Neuron (in vitro differentiated cells): Measurements from ENCODE around the gene LIMS2.

Experiments used
- H2AFZ ChIP-seq: one replicate; pipeline ENCODE4 v1.6.1; 2013; ENCODE audit warnings: low read depth, mild to moderate bottlenecking, inconsistent platforms, low read length, moderate library complexity
- H3K27me3 ChIP-seq: one replicate; pipeline ENCODE4 v1.6.1; 2013; ENCODE audit warnings: low read length; ENCODE audit not compliant: insufficient read depth
- H3K36me3 ChIP-seq: one replicate; pipeline ENCODE4 v1.6.1; 2013; ENCODE audit warnings: low read length; ENCODE audit not compliant: insufficient read depth
- H3K4me1 ChIP-seq: one replicate; pipeline ENCODE4 v1.6.1; 2013; ENCODE audit warnings: low read length; ENCODE audit not compliant: insufficient read depth
- H3K4me3 ChIP-seq: 2 replicates; pipeline ENCODE4 v1.5.1; 2013; ENCODE audit warnings: mild to moderate bottlenecking, low read length, moderate library complexity
- H3K9me3 ChIP-seq: one replicate; pipeline ENCODE4 v1.6.1; 2013; ENCODE audit warnings: low read length

The LIMS2 gene

DNA sequence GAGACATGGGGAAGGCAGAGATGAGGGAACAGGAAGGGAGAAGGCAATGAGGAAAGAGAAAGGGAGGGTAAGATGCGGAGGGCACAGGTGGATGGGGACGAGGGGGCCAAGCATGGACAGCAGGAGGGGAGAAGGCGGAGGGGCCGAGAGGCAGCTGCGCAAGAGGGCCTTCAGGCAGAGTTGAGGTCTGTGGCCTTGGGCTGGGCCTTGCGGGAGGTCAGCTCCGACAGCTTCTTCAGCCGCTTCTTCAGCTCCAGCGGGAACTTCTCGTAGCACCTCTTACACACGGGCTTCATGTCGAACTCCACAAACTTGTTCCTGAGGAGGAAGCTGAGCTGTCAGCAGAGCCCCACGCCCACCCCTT is 36.2 kb downstream of the LIMS2 start:
- no peak overlapping the region for H2AFZ ChIP-seq
- no peak overlapping the region for H3K4me3 ChIP-seq
- no peaks in the 10 kb centered on the region for H3K27me3 ChIP-seq
- no peaks in the 10 kb centered on the region for H3K9me3 ChIP-seq
- no peaks in the 10 kb centered on the region for H3K36me3 ChIP-seq
- H3K4me1 ChIP-seq: peaks cover 22% of the 10 kb centered on the region

DNA sequence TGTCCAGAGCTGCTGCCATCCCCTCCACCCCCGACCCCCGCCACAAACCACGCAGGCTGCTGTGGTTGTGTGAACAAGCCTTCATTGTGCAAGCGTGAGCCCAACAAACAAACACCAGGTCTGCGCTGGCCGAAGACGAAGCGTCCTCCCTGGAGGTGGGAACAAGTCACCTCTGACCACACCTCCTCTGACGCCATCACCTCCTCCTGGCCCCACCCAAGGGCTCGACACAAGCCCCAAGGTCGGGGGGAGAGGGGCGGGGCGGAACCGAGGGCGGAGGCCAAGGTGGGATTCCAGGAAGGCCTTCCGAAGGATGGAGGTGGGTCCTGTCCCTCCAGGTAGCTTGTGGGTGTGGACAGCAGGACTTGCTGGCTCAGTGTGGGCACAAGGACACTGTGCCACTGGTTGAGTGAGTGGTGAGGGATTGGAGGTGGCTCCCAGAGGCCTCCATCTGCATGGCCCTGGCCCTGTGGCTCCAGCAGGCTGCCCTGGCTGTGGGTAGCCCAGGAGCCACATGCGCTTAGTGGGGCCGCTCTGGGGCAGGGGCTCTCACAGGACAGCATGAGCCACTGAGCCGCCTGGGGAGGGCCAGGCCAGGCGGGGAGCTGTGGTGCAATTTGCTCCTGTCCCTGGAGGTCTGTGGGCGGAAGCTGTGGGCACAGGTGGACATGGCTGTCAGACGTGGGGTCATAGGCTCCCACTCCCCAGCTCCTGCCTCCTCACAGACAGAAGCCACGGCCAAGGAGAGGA is 36.8 kb downstream of the LIMS2 start:
- H3K9me3 ChIP-seq: no peaks in the 10 kb centered on the region
- no peak overlapping the region for H3K4me3 ChIP-seq
- H2AFZ ChIP-seq: no peak overlapping the region
- H3K4me1 ChIP-seq: peaks cover 18% of the 10 kb centered on the region
- no peaks in the 10 kb centered on the region for H3K27me3 ChIP-seq
- no peaks in the 10 kb centered on the region for H3K36me3 ChIP-seq

DNA sequence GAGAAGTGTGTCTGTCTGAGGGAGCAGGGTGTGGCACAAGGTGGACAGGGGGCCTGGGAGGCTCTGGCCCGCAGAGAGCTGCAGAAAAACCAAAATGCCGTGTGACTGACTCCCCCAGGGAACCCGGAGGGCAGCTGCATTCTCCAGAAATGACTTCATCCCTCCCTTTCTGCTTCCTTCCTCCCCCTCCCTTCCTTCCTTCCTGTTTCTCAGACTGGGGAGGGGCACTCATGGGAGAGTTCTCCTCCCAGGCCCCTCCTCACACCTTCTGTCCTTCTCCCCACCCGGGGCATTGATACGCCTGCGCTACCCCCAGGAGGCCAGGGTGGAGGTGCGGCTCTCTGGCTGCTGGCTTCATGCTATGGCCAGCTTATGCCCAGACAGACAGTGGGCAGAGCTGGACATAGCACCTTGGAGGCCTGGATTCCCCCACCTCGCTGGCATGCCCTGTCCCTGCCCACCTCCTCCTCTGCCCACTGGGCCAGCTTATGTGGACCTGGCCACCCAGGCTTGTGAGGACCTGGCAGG is 37.5 kb downstream of the LIMS2 start:
- Histone ChIP-seq H3K36me3 (no peaks in the 10 kb centered on the region), H3K9me3 (no peaks in the 10 kb centered on the region), H3K4me3 (no peak overlapping the region), H2AFZ (no peak overlapping the region), H3K4me1 (peaks cover 12% of the 10 kb centered on the region), H3K27me3 (no peaks in the 10 kb centered on the region)

DNA sequence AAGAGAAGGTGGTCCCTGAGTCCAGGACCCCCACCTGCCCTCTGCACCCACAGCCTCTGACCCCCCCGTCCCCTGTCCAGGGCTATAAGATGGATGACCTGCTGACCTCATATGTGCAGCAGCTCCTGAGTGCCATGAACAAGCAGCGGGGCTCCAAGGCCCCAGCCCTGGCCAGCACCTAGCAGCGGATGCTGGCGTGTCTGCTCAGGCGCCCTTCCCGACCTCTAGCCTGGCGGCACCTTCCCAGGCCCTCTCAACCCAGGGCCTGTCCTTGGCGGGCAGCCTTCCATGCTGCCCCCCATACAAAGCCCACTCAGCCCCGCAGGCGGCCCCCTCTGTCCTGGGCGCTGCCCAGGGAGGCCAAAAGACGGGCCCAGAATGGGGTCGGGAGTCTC is 38.1 kb downstream of the LIMS2 start:
- Histone ChIP-seq H3K27me3 (no peaks in the 10 kb centered on the region), H2AFZ (no peak overlapping the region), H3K36me3 (no peaks in the 10 kb centered on the region), H3K4me1 (peaks cover 12% of the 10 kb centered on the region), H3K9me3 (no peaks in the 10 kb centered on the region), H3K4me3 (no peak overlapping the region)

DNA sequence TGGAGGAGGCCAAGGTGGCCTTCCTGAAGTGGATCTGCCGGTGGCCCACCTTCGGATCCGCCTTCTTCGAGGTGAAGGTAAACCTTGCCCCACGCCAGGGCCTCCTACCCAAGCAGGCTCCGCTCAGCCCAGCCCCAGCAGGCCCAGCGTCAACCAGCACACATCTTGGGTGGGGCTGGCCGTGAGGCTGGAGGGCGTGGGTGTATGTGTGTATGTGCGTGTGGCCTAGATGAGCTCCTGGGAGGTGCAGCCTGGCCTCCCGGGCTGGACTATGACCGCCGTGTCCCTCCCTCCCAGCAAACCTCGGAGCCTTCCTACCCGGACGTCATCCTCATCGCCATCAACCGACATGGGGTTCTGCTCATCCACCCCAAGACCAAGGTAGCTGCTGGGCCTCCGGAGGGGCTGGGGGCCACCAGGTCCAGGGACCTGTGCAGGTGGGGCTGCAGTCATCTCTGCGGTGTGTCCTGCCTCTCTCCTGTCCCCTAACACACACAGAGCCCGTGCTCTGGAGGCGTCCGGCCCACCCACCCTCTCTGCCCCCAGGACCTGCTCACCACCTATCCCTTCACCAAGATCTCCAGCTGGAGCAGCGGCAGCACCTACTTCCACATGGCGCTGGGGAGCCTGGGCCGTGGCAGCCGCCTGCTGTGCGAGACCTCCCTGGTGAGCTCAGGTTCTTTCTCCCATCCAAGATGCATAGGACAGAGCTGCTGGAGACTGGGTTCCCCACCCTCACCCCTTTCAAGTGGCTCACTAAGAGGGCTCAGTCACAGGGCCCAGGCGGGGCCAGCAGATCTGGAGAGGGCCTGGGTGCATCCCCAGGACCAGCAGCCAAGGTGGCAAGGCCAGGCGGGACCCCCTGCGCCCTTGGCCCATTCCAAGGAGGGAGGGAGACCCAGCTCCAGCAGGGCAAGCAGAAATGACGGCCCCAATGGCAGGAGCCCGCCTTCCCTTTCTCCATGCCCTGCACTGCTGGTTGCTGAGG is 38.8 kb downstream of the LIMS2 start:
- Histone ChIP-seq H3K27me3 (no peaks in the 10 kb centered on the region), H2AFZ (no peak overlapping the region), H3K36me3 (no peaks in the 10 kb centered on the region)

DNA sequence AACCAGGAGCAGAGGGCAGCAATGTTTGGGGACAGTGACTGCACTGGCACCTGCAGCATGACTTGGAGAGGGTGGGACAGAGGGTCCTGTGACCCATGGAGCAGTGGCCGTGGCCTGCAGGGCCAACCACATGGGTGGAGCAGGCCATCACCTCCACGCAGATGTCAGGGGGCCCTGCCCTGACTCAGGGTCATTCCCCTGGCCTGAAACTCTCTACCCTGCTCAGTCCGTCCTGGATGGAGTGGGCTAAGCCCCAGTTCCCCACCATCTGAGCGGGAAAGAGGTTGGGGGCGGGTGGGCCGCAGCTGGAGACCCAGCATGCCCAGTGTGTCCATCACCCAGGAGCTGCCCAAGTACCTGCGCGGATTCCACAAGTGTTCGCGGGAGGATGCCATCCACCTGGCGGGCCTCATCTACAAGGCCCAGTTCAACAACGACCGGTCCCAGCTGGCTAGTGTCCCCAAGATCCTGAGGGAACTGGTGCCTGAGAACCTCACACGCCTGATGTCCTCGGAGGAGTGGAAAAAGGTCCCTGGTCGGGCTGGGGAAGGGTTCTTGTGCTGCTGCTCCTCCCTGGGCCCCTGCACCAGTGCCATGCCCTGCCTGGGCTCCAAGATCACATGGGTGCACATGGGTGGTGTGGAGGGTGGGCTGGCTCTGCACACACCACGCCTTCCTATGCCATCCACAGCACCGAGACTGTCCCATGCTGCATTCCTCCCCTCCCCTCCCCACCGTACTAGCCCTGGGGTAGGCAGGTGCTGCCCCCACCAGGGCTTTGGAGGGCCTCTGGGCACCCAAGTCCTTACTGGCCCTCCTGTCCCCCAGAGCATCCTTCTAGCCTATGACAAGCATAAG is 39.7 kb downstream of the LIMS2 start:
- H3K4me1 ChIP-seq: peaks cover 12% of the 10 kb centered on the region
- H3K4me3 ChIP-seq: no peak overlapping the region
- no peaks in the 10 kb centered on the region for H3K36me3 ChIP-seq
- H3K9me3 ChIP-seq: no peaks in the 10 kb centered on the region
- H3K27me3 ChIP-seq: no peaks in the 10 kb centered on the region
- no peak overlapping the region for H2AFZ ChIP-seq

More for the DNA sequence above, 38.8 kb downstream of the LIMS2 start:
- Histone ChIP-seq H3K4me1 (peaks cover 12% of the 10 kb centered on the region), H3K4me3 (no peak overlapping the region), H3K9me3 (no peaks in the 10 kb centered on the region)

DNA sequence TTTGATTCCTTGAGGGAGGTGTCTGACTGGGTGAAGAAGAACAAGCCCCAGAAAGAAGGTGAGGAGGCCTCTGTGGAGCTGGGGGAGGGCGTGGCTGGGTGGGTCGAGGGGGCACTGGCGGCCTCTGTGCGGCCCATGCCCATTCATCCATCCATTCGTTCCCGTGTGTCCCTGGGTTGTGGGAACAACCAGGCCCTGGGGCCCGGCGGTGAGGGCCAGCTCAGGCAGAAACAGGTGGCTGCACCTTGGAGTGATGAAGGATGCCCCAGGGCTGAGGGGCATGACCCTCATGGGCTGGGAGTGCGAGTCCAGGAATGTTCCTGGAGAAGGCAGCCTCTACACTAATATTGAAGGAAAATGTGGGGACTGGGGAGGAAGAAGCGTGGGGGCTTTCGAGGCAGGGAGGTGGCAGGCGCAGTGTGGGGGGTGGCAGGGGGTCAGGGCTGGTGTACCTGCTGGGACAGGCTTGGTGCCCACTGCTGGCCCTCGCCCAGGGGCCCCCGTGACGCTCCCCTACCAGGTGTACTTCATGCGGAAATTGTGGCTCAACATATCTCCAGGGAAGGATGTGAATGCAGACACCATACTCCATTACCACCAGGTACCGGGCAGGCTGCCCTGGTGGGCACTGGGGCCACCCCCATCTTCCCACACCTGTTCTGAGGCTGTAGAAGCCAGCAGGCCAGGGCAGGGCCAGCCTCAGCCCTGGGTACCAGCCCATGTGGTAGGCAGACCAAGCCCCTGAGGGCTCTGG is 40.5 kb downstream of the LIMS2 start:
- Histone ChIP-seq H3K36me3 (no peaks in the 10 kb centered on the region), H3K4me3 (no peak overlapping the region), H3K4me1 (peaks cover 12% of the 10 kb centered on the region), H3K27me3 (no peaks in the 10 kb centered on the region), H3K9me3 (no peaks in the 10 kb centered on the region), H2AFZ (no peak overlapping the region)

DNA sequence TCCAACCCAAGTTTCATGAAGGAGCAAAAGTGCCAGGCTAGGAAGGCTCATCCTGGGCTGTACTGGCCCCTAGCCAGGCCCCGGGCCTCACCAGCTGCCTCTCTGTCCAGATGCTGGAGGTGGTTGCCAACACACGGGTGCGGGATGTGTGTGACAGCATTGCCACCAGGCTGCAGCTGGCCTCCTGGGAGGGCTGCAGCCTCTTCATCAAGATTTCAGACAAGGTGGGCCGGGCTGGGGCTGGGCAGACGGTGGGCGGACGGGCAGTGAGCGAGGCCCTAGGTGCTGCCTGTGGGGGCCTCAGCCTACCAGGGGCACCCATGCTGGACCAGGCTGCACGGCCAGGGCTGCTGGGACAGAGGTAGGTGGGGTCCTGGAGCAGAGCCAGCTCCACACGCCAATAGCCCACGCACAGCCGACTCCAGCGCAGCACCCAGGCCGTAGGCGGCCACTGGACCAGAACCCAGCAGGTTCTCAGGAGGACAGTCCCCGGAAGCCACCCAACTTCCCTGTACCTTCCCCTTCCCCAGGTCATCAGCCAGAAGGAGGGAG is 41.2 kb downstream of the LIMS2 start:
- Histone ChIP-seq H2AFZ (no peak overlapping the region), H3K27me3 (no peaks in the 10 kb centered on the region), H3K9me3 (no peaks in the 10 kb centered on the region), H3K36me3 (no peaks in the 10 kb centered on the region), H3K4me1 (peaks cover 12% of the 10 kb centered on the region), H3K4me3 (no peak overlapping the region)

DNA sequence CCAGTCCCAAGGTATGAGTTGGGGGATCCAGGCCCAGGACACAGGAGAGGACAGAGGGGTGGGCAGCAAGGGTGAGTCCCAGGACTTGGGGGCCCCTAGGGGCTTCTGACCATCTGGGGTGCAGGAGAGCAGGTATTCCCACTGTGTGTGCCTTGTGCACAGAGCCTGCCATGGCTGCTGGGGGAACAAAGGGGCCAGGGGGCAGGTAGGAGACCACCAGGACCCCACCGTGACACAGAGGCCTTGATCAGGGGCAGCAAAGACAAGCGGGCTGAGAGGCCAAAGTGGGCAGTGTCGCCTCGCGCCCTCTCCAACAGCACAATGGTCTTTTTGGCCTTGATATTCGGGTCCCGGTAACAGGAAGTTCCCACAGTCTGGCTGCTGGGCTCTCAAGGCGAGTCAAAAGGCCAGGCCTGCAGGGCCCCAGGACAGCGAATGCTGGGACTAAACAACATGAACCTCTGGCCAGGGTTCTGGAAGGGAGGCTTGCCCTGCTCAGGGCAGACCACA is 41.7 kb downstream of the LIMS2 start:
- H3K4me3 ChIP-seq: no peak overlapping the region
- no peaks in the 10 kb centered on the region for H3K36me3 ChIP-seq
- H3K4me1 ChIP-seq: peaks cover 12% of the 10 kb centered on the region

DNA sequence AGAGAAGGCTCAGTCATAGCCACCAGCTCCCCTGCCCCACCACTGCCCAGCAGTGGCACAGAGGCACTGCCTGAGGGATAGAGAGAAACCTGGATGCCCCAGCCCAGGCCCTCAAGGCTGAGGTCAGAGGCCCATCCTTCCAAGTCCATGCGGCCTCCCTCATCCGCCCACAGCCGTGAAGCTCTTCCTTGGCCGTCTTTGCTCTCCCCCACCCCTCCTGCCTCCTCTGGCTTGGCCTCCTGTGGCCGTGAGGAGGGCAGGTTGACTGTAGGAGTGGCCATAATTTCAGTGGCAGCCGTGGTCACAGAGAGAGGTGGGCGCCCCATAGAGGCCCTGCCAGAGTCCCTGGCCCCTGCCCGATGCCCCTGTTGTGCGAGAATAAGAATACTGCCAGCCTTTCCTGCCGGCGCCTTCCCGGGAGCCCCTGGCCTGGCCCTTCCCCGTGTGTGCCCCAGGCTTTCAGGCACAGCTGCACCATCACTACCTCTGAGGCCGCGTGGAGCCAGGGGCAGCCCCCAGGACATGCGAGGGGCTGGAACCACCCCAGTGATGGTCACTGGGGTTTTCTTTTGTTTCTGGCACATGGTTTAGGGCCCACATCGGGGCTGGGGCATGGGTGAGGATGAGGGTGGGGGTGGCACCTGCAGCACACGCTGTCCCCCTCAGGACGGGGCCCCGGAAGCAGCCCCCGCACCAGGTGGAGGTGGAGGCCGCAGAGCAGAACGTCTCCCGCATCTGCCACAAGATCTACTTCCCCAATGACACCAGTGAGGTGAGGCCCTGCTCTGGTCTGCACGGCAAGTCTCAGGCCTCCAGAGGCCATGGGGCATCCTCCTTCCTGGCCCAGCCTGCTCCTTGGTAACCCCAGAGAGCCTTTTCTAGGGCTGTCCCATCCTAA is 42.5 kb downstream of the LIMS2 start:
- Histone ChIP-seq H3K4me3 (no peak overlapping the region), H3K9me3 (no peaks in the 10 kb centered on the region), H3K4me1 (peaks cover 10% of the 10 kb centered on the region), H3K27me3 (no peaks in the 10 kb centered on the region), H3K36me3 (no peaks in the 10 kb centered on the region), H2AFZ (no peak overlapping the region)

More for the DNA sequence above, 41.7 kb downstream of the LIMS2 start:
- Histone ChIP-seq H3K27me3 (no peaks in the 10 kb centered on the region), H2AFZ (no peak overlapping the region), H3K9me3 (no peaks in the 10 kb centered on the region)

DNA sequence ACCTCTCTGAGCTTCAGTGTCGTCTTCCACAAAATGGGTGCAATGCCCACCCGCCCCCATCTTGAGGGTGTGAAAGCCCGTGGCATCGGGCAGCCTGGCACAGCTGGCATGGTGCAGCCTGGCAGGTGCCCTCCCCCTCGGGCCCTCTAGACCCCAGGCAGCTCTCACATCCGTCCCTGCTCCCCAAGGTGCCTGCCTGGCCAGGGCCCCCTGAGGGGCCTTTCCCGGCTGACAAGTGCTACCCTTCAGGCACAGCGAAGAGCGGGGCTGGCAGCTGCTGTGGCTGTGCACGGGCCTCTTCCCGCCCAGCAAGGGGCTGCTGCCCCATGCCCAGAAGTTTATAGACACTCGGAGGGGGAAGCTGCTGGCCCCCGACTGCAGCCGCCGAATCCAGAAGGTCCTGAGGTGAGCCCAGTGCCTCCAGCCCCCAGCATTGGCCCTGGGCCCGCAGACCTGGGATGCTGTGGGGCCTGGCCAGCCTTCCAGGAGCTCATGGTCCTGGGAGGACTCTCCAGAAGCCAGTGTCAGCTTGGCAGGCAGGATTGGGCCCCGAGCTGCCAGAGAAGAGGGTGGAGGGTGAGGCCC is 43.2 kb downstream of the LIMS2 start:
- no peaks in the 10 kb centered on the region for H3K27me3 ChIP-seq
- no peak overlapping the region for H3K4me3 ChIP-seq
- no peak overlapping the region for H2AFZ ChIP-seq
- H3K36me3 ChIP-seq: no peaks in the 10 kb centered on the region
- H3K4me1 ChIP-seq: peaks cover 2% of the 10 kb centered on the region
- H3K9me3 ChIP-seq: no peaks in the 10 kb centered on the region
